ENCODE data around the gene SCN7A. TPM values are rescaled to one million over a fixed set of nuclear protein-coding genes. Genes with fewer than 3 reads are reported as not detected.
"Not testable (repeated sequence)": the region's sequence is repeated elsewhere in the genome, so short reads cannot be mapped to it uniquely, and the experiment has no call there.

SCN7A gene
- total RNA-seq, 1 experiment from 2014 or later = 0.02 TPM

GRCh38 chr2:166455823-166456222 is 38.2 kb downstream of the SCN7A start:
- DNase-seq (ENCODE audit: extremely low read depth, low read depth) = not testable (repeated sequence)

- no peak for DNase-seq (ENCODE audit: extremely low read depth, low read depth)
These were observed 39.9 kb downstream of the SCN7A start for GRCh38 chr2:166454006-166454595.

- DNase-seq (ENCODE audit: extremely low read depth, low read depth) = no peak
These were observed 42.6 kb downstream of the SCN7A start for GRCh38 chr2:166451468-166451867.

GRCh38 chr2:166449439-166449838 is 44.6 kb downstream of the SCN7A start:
- no peak for DNase-seq (ENCODE audit: extremely low read depth, low read depth)

- no peak for DNase-seq (ENCODE audit: extremely low read depth, low read depth)
These were observed 45.9 kb downstream of the SCN7A start for GRCh38 chr2:166448106-166448505.

- DNase-seq (ENCODE audit: extremely low read depth, low read depth) = no peak
These were observed 49.7 kb downstream of the SCN7A start for GRCh38 chr2:166444306-166444705.

GRCh38 chr2:166440313-166440712 is 53.7 kb downstream of the SCN7A start:
- DNase-seq (ENCODE audit: extremely low read depth, low read depth) = no peak

GRCh38 chr2:166439078-166439477 is 55.0 kb downstream of the SCN7A start:
- DNase-seq (ENCODE audit: extremely low read depth, low read depth) = no peak

- no peak for DNase-seq (ENCODE audit: extremely low read depth, low read depth)
These were observed 57.1 kb downstream of the SCN7A start for GRCh38 chr2:166436976-166437375.

GRCh38 chr2:166436189-166436588 is 57.9 kb downstream of the SCN7A start:
- no peak for DNase-seq (ENCODE audit: extremely low read depth, low read depth)

GRCh38 chr2:166434491-166434890 is 59.6 kb downstream of the SCN7A start:
- no peak for DNase-seq (ENCODE audit: extremely low read depth, low read depth)

GRCh38 chr2:166433457-166433856 is 60.6 kb downstream of the SCN7A start:
- no peak for DNase-seq (ENCODE audit: extremely low read depth, low read depth)

- DNase-seq (ENCODE audit: extremely low read depth, low read depth) = no peak
These were observed 61.7 kb downstream of the SCN7A start for GRCh38 chr2:166432331-166432730.

GRCh38 chr2:166424841-166425240 is 69.2 kb downstream of the SCN7A start:
- no peak for DNase-seq (ENCODE audit: extremely low read depth, low read depth)

GRCh38 chr2:166419616-166419934 is 74.5 kb downstream of the SCN7A start:
- DNase-seq (ENCODE audit: extremely low read depth, low read depth) = peak; percentile 64

- no peak for DNase-seq (ENCODE audit: extremely low read depth, low read depth)
These were observed 75.0 kb downstream of the SCN7A start for GRCh38 chr2:166418853-166419615.

- peak; percentile 62 for DNase-seq (ENCODE audit: extremely low read depth, low read depth)
These were observed 76.4 kb downstream of the SCN7A start for GRCh38 chr2:166417669-166418068.

- DNase-seq (ENCODE audit: extremely low read depth, low read depth) = no peak
These were observed 80.8 kb downstream of the SCN7A start for GRCh38 chr2:166413255-166413654.

GRCh38 chr2:166411473-166412230 is 82.4 kb downstream of the SCN7A start:
- peak; percentile 26 for DNase-seq (ENCODE audit: extremely low read depth, low read depth)

GRCh38 chr2:166410828-166411472 is 83.1 kb downstream of the SCN7A start:
- peak; percentile 81 for DNase-seq (ENCODE audit: extremely low read depth, low read depth)

GRCh38 chr2:166407746-166408145 is 86.3 kb downstream of the SCN7A start:
- not testable (repeated sequence) for DNase-seq (ENCODE audit: extremely low read depth, low read depth)

All from NCI-H460 (cell line).